A549 (cell line): Measurements from ENCODE around the gene DRGX.

Experiments
- CHD4 ChIP-seq: fragments of 200-600 bp; sonication (generic); IDR thresholded peaks from 2 replicates; pipeline ENCODE4 v1.6.1; 2016; ENCODE audit warnings: antibody characterized with exemption, mild to moderate bottlenecking, borderline replicate concordance
- EHF ChIP-seq: fragments of 250-450 bp; sonication (Bioruptor Pico); IDR thresholded peaks from 2 replicates; pipeline ENCODE4 v1.5.0; 2020; ENCODE audit warnings: mild to moderate bottlenecking
- EP300 ChIP-seq, 2 experiments: fragments of >200 bp; sonication (Bioruptor Twin); formaldehyde crosslinking; IDR thresholded peaks; 2 replicates in 1 of 2; 3 replicates in 1 of 2; pipeline ENCODE4 v1.6.1; 2016 to 2017
- FOSL2 ChIP-seq, 2 experiments: fragments of 450-650 bp in 1 of 2; fragments of >200 bp in 1 of 2; sonication (Bioruptor Twin) in 1 of 2; formaldehyde crosslinking; IDR thresholded peaks; 2 replicates each; pipeline versions ENCODE4 v1.5.0 to v1.6.1; 2016 to 2020; ENCODE audit warnings: mild to moderate bottlenecking in 1 of 2, moderate library complexity in 1 of 2
- FOXS1 ChIP-seq: fragments of 250-450 bp; sonication (Bioruptor Pico); IDR thresholded peaks from 2 replicates; pipeline ENCODE4 v1.5.0; 2020; ENCODE audit warnings: mild to moderate bottlenecking, moderate library complexity
- KDM5A ChIP-seq: fragments of 200-600 bp; sonication (generic); IDR thresholded peaks from 2 replicates; pipeline ENCODE4 v1.6.1; 2016; ENCODE audit warnings: antibody characterized with exemption, mild to moderate bottlenecking
- MAFK ChIP-seq: fragments of 450-650 bp; IDR thresholded peaks from 2 replicates; pipeline ENCODE4 v1.6.1; 2014; ENCODE audit not compliant: partially characterized antibody
- RARB ChIP-seq: fragments of 250-450 bp; sonication (Bioruptor Pico); IDR thresholded peaks from 2 replicates; pipeline ENCODE4 v1.8.0; 2021; ENCODE audit warnings: mild to moderate bottlenecking, moderate library complexity
- TF ChIP-seq, protein P1 (sequence below): fragments of >200 bp; sonication (Bioruptor Twin); formaldehyde crosslinking; IDR thresholded peaks from 3 replicates; pipeline ENCODE4 v1.5.1; 2016
- TF ChIP-seq, protein P2 (sequence below): fragments of 450-650 bp; IDR thresholded peaks from 2 replicates; pipeline ENCODE4 v1.6.1; 2014; ENCODE audit warnings: antibody characterized with exemption
- TF ChIP-seq, protein P3 (sequence below): fragments of 200-600 bp; sonication (generic); IDR thresholded peaks from 2 replicates; pipeline ENCODE4 v1.6.1; 2016; ENCODE audit warnings: antibody characterized with exemption, mild to moderate bottlenecking, moderate library complexity

DNA sequence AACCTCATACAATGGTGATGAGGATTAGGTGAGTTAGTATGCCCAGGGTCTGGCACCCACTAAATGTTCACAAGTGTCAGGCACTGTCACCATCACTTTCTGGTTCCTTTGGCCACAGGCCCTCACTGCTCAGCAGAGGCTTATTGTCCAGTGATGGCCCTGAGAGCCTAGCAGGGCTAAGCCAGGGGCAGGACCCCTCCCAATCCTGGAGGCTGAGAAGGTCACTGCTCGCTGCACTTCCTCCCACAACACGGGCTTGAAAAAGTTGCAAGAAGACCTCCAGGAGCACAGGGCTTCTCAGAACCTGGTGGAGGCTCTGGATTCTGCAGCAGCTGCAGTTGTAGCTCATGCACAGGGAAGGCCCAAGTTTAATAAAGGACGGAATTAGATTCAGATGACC is 48.1 kb downstream of the DRGX start:
- no peak for TF ChIP-seq EHF (CRISPR knock-in tag)
- no peak for TF ChIP-seq KDM5A
- TF ChIP-seq, protein P1, sequence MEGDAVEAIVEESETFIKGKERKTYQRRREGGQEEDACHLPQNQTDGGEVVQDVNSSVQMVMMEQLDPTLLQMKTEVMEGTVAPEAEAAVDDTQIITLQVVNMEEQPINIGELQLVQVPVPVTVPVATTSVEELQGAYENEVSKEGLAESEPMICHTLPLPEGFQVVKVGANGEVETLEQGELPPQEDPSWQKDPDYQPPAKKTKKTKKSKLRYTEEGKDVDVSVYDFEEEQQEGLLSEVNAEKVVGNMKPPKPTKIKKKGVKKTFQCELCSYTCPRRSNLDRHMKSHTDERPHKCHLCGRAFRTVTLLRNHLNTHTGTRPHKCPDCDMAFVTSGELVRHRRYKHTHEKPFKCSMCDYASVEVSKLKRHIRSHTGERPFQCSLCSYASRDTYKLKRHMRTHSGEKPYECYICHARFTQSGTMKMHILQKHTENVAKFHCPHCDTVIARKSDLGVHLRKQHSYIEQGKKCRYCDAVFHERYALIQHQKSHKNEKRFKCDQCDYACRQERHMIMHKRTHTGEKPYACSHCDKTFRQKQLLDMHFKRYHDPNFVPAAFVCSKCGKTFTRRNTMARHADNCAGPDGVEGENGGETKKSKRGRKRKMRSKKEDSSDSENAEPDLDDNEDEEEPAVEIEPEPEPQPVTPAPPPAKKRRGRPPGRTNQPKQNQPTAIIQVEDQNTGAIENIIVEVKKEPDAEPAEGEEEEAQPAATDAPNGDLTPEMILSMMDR = no peak
- TF ChIP-seq MAFK = no peak
- TF ChIP-seq FOXS1 = no peak
- TF ChIP-seq CHD4 = no peak
- no peak for TF ChIP-seq EP300 (IDR thresholded peaks at IDR 0.05)
- TF ChIP-seq RARB (CRISPR knock-in tag) = no peak
- TF ChIP-seq, protein P2, sequence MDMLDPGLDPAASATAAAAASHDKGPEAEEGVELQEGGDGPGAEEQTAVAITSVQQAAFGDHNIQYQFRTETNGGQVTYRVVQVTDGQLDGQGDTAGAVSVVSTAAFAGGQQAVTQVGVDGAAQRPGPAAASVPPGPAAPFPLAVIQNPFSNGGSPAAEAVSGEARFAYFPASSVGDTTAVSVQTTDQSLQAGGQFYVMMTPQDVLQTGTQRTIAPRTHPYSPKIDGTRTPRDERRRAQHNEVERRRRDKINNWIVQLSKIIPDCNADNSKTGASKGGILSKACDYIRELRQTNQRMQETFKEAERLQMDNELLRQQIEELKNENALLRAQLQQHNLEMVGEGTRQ = no peak
- TF ChIP-seq, protein P3, sequence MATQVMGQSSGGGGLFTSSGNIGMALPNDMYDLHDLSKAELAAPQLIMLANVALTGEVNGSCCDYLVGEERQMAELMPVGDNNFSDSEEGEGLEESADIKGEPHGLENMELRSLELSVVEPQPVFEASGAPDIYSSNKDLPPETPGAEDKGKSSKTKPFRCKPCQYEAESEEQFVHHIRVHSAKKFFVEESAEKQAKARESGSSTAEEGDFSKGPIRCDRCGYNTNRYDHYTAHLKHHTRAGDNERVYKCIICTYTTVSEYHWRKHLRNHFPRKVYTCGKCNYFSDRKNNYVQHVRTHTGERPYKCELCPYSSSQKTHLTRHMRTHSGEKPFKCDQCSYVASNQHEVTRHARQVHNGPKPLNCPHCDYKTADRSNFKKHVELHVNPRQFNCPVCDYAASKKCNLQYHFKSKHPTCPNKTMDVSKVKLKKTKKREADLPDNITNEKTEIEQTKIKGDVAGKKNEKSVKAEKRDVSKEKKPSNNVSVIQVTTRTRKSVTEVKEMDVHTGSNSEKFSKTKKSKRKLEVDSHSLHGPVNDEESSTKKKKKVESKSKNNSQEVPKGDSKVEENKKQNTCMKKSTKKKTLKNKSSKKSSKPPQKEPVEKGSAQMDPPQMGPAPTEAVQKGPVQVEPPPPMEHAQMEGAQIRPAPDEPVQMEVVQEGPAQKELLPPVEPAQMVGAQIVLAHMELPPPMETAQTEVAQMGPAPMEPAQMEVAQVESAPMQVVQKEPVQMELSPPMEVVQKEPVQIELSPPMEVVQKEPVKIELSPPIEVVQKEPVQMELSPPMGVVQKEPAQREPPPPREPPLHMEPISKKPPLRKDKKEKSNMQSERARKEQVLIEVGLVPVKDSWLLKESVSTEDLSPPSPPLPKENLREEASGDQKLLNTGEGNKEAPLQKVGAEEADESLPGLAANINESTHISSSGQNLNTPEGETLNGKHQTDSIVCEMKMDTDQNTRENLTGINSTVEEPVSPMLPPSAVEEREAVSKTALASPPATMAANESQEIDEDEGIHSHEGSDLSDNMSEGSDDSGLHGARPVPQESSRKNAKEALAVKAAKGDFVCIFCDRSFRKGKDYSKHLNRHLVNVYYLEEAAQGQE = no peak
- TF ChIP-seq FOSL2 (IDR thresholded peaks at IDR 0.05) = no peak
- no peak for TF ChIP-seq FOSL2 (CRISPR knock-in tag; IDR thresholded peaks at IDR 0.05)
